Fibroblast of skin of right quadriceps (primary cell): Measurements from ENCODE around the gene FLNC.

ENCODE experiments used
- DNase-seq: peaks from one replicate; pipeline ENCODE4 v3.0.0-alpha.2; 2013

Gene FLNC

GRCh38 chr7:128863433-128863989 is 33.3 kb downstream of the FLNC start:
- DNase-seq: peak; percentile 69

DNA sequence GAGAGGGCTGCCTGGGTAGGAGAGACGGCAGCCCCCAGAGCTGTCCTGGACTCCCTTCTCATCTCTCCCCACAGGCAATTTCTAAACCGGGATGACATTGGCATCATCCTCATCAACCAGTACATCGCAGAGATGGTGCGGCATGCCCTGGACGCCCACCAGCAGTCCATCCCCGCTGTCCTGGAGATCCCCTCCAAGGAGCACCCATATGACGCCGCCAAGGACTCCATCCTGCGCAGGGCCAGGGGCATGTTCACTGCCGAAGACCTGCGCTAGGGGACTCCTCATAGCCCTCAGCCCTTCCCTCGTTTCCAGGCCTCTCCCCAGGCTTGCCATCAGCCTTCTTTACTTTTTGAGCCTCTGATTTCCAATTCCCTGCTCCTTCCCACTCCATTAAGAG is 35.1 kb downstream of the FLNC start:
- DNase-seq: no peak

- DNase-seq: no peak
Observed at GRCh38 chr7:128865996-128866877, 36.0 kb downstream of the FLNC start.

- DNase-seq: no peak
Observed at GRCh38 chr7:128867241-128867640, 37.0 kb downstream of the FLNC start.

- DNase-seq: peak; percentile 34
Observed at GRCh38 chr7:128867842-128868623, 37.8 kb downstream of the FLNC start.

DNA sequence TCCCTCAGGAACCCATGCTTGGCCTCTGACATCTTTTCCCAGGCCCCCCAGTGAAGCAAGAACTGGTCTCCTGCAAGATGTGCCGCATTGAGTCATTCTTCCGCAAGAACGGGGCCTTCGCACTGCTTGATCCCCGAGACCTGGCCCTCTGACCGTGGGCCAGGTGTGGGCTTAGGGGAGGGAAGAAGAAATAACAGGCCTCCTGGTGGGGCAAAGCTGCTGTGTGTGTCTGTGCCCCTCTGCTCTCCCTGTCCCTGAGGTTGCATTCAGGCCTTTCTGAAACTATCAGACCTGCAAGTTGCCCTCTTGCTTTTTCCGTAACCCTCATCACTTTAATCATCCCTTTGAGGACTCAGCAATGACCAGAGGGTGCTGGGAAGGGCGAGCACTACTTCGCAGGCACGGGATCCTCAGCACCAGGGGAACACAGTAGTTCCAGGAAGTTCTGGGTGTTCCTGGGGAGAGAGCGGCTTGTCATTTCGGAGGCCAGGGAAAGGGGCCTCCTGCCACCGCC is 38.5 kb downstream of the FLNC start:
- no peak for DNase-seq

DNA sequence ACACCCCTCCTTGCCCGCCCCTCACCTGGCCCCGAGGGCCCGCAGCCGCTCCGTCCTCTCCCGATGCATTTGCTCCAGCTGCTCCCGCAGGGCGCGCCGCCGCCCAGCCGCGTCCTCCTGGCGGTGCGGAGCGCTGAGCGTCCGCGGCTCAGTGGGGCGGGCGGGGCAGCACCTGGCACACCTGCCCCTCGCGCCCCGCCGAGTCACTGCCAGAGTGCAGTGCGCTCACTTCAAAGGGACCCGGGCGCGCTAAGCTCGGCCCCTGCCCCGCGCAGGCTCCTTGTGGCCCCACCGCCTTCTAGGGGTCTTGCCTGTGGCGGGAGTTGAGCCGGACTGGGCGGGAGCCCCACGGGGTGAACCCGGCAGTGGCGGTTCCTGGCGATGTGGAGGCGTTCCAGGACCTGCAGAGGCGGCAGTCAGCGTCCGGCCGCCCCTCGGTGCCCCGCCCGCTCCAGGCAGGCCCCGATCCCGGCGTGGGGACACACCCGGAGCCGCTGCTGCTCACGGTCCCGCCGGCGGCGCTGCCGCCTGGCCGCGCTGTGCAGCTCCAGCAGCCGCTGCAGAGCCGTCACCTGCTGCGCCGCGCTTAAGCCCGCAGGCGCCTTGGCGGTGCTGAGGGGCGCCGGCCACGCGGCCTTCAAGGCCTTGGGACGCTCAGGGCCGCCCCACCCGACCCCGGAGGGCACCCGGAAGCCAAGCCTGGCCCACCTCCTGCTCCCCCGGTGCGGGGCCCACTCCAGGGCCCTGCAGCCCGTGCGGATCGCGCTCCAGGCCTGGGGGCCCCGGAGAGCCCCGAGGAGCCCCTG is 39.1 kb downstream of the FLNC start:
- peak; percentile 32 for DNase-seq

- no peak for DNase-seq
Observed at GRCh38 chr7:128869944-128870285, 39.7 kb downstream of the FLNC start.

DNA sequence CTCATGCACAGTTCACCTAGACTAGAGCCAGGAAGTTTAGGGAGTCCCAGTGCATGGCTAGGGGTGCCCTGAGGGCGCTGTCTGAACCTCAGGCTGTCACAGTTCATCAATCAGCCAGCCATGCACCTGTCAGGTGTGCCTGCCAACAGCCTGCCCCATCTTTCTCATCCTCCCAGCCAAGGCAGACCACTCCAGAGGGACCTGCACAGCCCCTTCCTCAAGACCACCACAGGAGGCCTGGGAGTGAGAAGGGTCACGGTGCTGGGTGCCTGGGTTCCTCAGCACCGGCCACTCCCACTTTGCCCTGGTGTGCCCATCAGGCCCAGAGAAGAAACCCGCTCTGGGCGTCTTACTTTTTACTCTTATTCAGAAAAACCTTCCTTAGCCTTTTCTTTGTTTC is 40.8 kb downstream of the FLNC start:
- no peak for DNase-seq

GRCh38 chr7:128872394-128872824 is 42.2 kb downstream of the FLNC start:
- no peak for DNase-seq

DNA sequence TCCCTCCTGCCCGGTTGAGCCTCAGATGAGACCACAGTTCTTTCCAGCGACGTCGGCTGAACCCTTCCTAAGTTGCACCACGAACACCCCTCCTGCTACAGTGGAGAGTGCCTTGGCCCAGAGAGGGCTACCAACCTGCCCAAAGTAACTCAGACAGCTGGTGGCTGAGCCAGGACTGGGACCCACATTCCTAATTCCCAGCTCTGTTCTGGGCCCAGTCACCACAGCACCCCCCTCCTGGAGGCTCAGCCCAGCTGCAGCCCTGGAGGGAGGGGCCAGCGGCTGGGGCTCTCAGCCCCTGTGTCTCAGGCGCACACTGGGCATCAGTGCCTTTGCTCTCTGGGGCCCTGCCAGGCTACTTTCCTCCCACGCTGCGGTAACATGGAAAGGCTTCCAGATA is 43.0 kb downstream of the FLNC start:
- no peak for DNase-seq

- no peak for DNase-seq
Observed at GRCh38 chr7:128874140-128875031, 44.2 kb downstream of the FLNC start.

- DNase-seq: no peak
Observed at GRCh38 chr7:128875523-128875948, 45.3 kb downstream of the FLNC start.

DNA sequence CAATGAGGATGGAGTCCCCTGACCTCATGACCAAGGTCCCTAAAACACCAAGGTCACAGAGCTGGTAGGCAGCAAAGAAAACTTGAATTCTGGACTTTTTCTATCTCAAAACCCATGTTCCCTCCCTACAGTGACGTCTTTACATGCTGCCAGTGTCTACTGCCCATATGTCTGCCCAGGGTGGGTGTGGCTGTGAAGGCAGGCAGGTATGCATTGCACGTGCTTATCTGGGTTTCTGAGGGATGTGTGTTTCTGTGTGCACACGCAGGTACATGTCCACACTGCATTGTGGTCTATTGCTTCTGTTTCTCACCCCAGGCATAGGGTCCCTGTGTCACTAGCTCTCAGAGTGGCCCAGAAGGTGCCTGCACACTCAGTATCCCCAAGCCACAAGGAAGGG is 45.9 kb downstream of the FLNC start:
- no peak for DNase-seq

GRCh38 chr7:128876586-128876977 is 46.4 kb downstream of the FLNC start:
- no peak for DNase-seq

DNA sequence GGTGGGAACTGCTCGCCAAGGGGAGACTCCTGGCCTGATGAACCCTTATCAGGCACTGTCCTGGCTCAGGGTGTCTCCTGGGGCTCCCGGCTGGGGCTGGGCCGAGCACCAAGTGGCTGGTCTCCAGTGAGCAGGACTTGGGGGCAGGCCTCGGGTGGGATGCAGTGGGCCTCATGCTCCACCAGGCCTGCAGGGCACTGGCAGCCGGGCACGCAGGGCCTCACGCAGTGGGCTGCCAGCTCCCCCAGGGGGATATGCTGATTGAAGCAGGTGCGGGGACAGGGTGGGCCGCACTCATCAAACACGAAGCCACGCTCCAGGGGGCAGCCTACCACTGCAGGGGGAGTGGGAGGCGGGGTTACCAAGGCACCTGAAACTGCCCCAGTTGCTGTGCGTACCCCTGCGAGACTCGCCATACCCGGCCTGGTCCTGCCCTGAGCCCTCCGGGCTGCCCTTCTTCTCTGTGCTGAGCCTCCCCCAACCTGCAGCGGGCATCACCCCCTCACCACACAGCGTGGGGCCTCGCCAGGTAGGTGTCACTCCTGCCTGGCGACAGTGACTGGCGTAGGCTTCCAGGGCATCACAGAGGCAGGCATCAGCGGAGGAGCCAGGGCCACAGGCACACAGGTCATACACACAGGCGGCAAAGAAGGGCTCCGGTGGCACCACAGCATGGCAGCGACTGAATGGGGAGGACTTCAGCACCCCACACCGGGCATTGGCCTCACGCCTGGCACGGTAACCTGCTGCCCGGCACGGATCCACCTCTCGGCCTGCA is 47.0 kb downstream of the FLNC start:
- no peak for DNase-seq

GRCh38 chr7:128877756-128878120 is 47.5 kb downstream of the FLNC start:
- DNase-seq: no peak

GRCh38 chr7:128878226-128879105 is 48.3 kb downstream of the FLNC start:
- no peak for DNase-seq

GRCh38 chr7:128879461-128879938 is 49.3 kb downstream of the FLNC start:
- no peak for DNase-seq
